Esophagus muscularis mucosa (tissue), 4 donors: Measurements from ENCODE around the gene RNF220. TPM values are rescaled to one million over a fixed set of nuclear protein-coding genes. Genes with fewer than 3 reads are reported as not detected.

Experiments
- DNase-seq: peaks from one replicate; pipeline ENCODE4 v3.0.0-alpha.2; 2017; ENCODE audit errors: extremely low spot score
- H3K27ac ChIP-seq, 4 donors: fragments of 200-600 bp; sonication (generic); replicated peaks in 1 of 4; 1 replicate in 3 of 4; 2 replicates in 1 of 4; pipeline ENCODE4 v1.5.1; 2016 to 2019; ENCODE audit warnings: mild to moderate bottlenecking in 1 of 4
- H3K27me3 ChIP-seq, 4 donors: fragments of 200-600 bp; sonication (generic); one replicate each; pipeline versions ENCODE4 v1.5.1 to v1.6.0; 2016 to 2019
- H3K36me3 ChIP-seq, 4 donors: fragments of 200-600 bp; sonication (generic); one replicate each; pipeline ENCODE4 v1.5.1; 2016 to 2019
- H3K4me1 ChIP-seq, 4 donors: fragments of 200-600 bp; sonication (generic); one replicate each; pipeline ENCODE4 v1.5.1; 2016 to 2019
- H3K4me3 ChIP-seq, 4 donors: fragments of 200-600 bp; sonication (generic); 1 replicate in 2 of 4; 2 replicates in 2 of 4; pipeline ENCODE4 v1.5.1; 2016 to 2019; ENCODE audit warnings: mild to moderate bottlenecking in 4 of 4, moderate library complexity in 1 of 4
- H3K9me3 ChIP-seq, 4 donors: fragments of 200-600 bp; sonication (generic); 1 replicate in 3 of 4; 2 replicates in 1 of 4; pipeline ENCODE4 v1.5.1; 2016 to 2019
- EP300 ChIP-seq: sonication (generic); formaldehyde crosslinking; IDR thresholded peaks from one replicate; pipeline ENCODE4 v1.6.1; 2017; ENCODE audit warnings: antibody characterized with exemption
- POLR2A ChIP-seq: fragments of 450-650 bp; IDR thresholded peaks from one replicate; pipeline ENCODE4 v1.6.1; 2017; ENCODE audit warnings: antibody characterized with exemption, moderate library complexity, mild to moderate bottlenecking, low read depth
- POLR2AphosphoS5 ChIP-seq, 2 donors: sonication (generic); formaldehyde crosslinking; IDR thresholded peaks; one replicate each; pipeline ENCODE4 v1.6.1; 2017; ENCODE audit warnings: antibody characterized with exemption in 2 of 2
- WGBS: methylation state at CpG from one replicate; pipeline ENCODE4 v1.1.5; 2018; 5-methylcytosine and 5-hydroxymethylcytosine counted together
- intact Hi-C: fragments of 100-400 bp; cut with DNase I; formaldehyde crosslinking; loops from one replicate; pipeline ENCODE4 v1.15.1; 2023
- total RNA-seq, 4 donors: library from RNA; depleted of rRNA; stranded (reverse); fragments of >200 nt; gene quantifications; one replicate each; pipeline versions ENCODE4 v1.1.0 to v1.2.1, GENCODE V29; 2016
- TF ChIP-seq, protein P1 (sequence below), 3 experiments: fragments of 200-600 bp in 2 of 3; fragments of 450-650 bp in 1 of 3; sonication (generic) in 2 of 3; IDR thresholded peaks; one replicate each; pipeline ENCODE4 v1.5.1; 2017 to 2019; ENCODE audit warnings: antibody characterized with exemption in 3 of 3, mild to moderate bottlenecking in 2 of 3, moderate library complexity in 1 of 3

Gene RNF220
- total RNA-seq, 4 donors from 2014 or later: 112 to 157 (median 126) TPM

GRCh38 chr1:44565833-44566232 is 160.8 kb downstream of the RNF220 start:
- Histone ChIP-seq H3K36me3 (no peaks in the 10 kb centered on the region), H3K4me3 (no peak overlapping the region), H3K27me3 (peaks cover 0 to 43% (median 0%) of the 10 kb centered on the region in 4 donors), H3K4me1 (no peaks in the 10 kb centered on the region), H3K27ac (no peak overlapping the region), H3K9me3 (no peaks in the 10 kb centered on the region)
- DNase-seq: no peak
- TF ChIP-seq, protein P1, sequence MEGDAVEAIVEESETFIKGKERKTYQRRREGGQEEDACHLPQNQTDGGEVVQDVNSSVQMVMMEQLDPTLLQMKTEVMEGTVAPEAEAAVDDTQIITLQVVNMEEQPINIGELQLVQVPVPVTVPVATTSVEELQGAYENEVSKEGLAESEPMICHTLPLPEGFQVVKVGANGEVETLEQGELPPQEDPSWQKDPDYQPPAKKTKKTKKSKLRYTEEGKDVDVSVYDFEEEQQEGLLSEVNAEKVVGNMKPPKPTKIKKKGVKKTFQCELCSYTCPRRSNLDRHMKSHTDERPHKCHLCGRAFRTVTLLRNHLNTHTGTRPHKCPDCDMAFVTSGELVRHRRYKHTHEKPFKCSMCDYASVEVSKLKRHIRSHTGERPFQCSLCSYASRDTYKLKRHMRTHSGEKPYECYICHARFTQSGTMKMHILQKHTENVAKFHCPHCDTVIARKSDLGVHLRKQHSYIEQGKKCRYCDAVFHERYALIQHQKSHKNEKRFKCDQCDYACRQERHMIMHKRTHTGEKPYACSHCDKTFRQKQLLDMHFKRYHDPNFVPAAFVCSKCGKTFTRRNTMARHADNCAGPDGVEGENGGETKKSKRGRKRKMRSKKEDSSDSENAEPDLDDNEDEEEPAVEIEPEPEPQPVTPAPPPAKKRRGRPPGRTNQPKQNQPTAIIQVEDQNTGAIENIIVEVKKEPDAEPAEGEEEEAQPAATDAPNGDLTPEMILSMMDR (IDR thresholded peaks at IDR 0.05): no peak
- no peak for TF ChIP-seq EP300
- TF ChIP-seq POLR2AphosphoS5 (IDR thresholded peaks at IDR 0.05): no peak
- TF ChIP-seq POLR2A: no peak
- intact Hi-C loops: no loop called here
- WGBS: 80% methylated on average over 6 of the region's 6 CpGs

DNA sequence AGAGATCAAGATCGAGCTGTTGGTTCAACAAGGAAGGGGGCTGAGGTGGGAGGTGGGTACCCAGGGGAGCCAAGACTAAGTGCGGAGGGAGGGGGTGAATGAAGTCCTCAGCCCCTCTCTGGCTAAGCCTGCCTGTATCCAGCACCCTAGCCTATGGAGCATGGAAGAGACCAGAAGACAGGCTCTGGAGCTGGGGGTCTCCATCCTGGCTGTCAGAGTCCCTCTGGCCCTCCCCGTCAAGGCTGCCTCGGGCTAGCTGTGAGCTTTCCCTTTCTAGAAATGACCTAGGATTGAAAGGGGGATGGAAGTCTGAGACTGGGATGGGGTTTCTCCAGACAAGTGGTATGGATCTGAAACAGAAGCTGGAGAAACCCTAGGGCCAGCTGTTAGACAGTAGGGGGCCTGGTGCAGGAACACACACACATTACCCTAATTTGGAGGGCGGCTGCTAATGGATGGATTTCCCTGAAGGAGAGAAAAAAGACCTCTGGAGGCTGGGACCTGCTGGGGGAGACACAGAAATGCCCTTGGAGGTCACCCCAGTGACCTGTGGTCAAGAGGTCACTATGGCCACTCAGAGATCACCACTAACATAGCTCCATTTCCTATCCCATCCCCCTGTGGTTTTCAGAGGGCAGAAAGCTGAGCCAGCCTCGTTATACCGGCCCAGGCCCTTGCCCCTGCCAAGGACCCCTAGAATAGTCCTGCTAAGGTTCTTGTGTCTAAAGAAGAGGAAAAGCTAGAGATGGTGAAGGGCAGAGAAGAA is 161.4 kb downstream of the RNF220 start:
- peaks cover 0 to 37% (median 0%) of the 10 kb centered on the region in 4 donors for H3K27me3 ChIP-seq
- TF ChIP-seq EP300: no peak
- no peak for TF ChIP-seq POLR2A
- TF ChIP-seq, protein P1 (IDR thresholded peaks at IDR 0.05): no peak
- no peak for TF ChIP-seq POLR2AphosphoS5 (IDR thresholded peaks at IDR 0.05)
- intact Hi-C loops: no loop called here
- no peaks in the 10 kb centered on the region for H3K4me1 ChIP-seq
- no peak overlapping the region for H3K4me3 ChIP-seq
- H3K27ac ChIP-seq: no peak overlapping the region
- WGBS: 81% methylated on average over 6 of the region's 7 CpGs
- no peak for DNase-seq
- no peaks in the 10 kb centered on the region for H3K36me3 ChIP-seq
- no peaks in the 10 kb centered on the region for H3K9me3 ChIP-seq

DNA sequence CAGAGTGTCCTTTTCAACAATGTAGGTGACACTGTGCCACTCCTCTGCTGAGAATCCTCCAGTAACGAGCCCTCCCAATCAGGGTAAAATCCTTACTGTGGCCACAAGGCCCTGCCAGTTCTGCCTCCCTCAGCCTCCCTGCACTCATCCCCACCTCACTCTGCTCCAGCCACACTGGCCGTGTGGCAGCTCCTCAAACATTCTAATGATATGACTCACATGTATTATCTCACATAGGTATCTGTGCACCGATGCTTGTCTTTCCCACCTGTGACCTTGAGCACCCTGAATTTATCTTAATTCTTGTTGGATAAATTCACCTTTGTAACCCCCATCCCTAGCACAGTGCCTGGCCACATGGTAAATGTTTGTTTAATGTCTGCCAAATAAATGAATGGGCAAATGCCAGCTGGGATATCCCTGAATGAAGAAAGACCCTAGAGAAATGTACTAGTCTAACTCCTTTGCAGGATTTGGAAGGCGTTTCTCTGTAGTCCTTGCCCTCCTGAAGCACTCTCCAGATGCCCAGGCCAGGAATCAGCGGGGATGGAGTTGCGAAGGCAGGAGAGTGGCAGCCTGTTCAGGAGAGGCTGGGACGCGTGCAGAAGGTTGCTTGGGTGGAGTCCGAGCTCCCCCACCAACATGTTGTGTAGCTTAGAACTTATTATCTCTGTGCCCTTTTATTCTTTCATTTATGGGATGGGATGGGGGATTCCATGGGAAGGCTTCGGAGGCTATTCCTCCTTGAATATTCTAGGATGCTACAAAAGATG is 163.3 kb downstream of the RNF220 start:
- Histone ChIP-seq H3K4me3 (no peak overlapping the region), H3K36me3 (no peaks in the 10 kb centered on the region), H3K9me3 (no peaks in the 10 kb centered on the region), H3K27ac (no peak overlapping the region), H3K27me3 (peaks cover 0 to 32% (median 0%) of the 10 kb centered on the region in 4 donors), H3K4me1 (no peaks in the 10 kb centered on the region)
- intact Hi-C loops: no loop called here
- TF ChIP-seq POLR2A: no peak
- no peak for TF ChIP-seq EP300
- DNase-seq: no peak
- 79% methylated on average over 10 of the region's 10 CpGs for WGBS

DNA sequence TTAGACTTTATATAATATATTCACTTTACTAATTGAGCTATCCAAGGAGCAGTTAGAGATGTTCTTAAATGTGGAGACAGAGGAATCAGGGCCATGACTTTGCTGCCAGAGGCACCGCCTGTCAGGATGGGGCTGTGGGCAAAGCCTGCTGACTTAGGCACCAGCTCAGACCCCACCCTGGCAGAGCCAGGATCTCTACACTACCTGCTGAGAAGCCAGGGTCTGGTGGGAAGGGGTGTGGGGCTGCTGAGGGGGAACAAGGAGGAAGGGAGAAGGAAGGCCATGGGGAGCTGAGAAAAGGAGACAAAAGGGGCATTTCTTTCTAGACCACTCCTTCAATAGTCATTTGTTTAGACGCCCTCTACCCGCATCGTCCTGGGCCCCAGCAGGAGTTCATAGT is 164.4 kb downstream of the RNF220 start:
- Histone ChIP-seq H3K4me1 (no peaks in the 10 kb centered on the region), H3K27me3 (peaks cover 0 to 35% (median 0%) of the 10 kb centered on the region in 4 donors), H3K27ac (no peak overlapping the region), H3K9me3 (no peaks in the 10 kb centered on the region), H3K4me3 (no peak overlapping the region), H3K36me3 (no peaks in the 10 kb centered on the region)
- intact Hi-C loops: no loop called here
- TF ChIP-seq EP300 (no peak), POLR2AphosphoS5 (IDR thresholded peaks at IDR 0.05) (no peak), POLR2A (no peak)
- TF ChIP-seq, protein P1 (IDR thresholded peaks at IDR 0.05): no peak
- no peak for DNase-seq
- WGBS: 73% methylated on average over 4 of the region's 4 CpGs
